GM12864 (cell line): ENCODE data around the gene LHX3.

Experiments
- DNase-seq: peaks from one replicate; pipeline ENCODE4 v3.0.0-alpha.2; 2011; ENCODE audit warnings: low read depth
- H3K4me3 ChIP-seq: 2 replicates; pipeline ENCODE4 v1.5.1; 2011; ENCODE audit warnings: mild to moderate bottlenecking, low read depth, low read length, control low read depth
- TF ChIP-seq, protein P1 (sequence below): IDR thresholded peaks from 2 replicates; pipeline ENCODE4 v1.5.1; 2011; ENCODE audit warnings: low read depth, mild to moderate bottlenecking, moderate library complexity, low read length, control low read depth, inconsistent platforms; ENCODE audit errors: missing control alignments

The LHX3 gene

DNA sequence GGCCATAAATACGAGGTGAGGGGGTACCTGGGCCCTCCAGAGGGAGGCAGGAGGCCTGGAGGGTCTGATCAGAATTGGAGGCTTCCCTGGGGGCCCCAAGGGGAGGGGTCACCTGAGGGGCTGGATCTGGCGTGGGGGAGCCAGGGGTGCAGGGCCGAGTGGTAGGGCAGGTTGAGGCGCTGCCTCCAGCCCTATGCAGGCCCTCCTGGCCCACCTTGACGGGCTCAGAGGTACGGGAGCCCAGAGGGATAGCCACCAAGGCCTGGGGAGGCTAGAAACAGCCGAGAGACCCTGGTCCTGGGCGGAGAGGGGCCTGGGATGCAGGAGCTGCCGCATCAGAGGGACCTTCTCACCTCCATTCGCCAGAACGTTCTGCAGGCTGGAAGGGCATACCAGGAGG is 24.3 kb downstream of the LHX3 start:
- TF ChIP-seq, protein P1, sequence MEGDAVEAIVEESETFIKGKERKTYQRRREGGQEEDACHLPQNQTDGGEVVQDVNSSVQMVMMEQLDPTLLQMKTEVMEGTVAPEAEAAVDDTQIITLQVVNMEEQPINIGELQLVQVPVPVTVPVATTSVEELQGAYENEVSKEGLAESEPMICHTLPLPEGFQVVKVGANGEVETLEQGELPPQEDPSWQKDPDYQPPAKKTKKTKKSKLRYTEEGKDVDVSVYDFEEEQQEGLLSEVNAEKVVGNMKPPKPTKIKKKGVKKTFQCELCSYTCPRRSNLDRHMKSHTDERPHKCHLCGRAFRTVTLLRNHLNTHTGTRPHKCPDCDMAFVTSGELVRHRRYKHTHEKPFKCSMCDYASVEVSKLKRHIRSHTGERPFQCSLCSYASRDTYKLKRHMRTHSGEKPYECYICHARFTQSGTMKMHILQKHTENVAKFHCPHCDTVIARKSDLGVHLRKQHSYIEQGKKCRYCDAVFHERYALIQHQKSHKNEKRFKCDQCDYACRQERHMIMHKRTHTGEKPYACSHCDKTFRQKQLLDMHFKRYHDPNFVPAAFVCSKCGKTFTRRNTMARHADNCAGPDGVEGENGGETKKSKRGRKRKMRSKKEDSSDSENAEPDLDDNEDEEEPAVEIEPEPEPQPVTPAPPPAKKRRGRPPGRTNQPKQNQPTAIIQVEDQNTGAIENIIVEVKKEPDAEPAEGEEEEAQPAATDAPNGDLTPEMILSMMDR = no peak
- no peak for DNase-seq
- no peak overlapping the region for H3K4me3 ChIP-seq

DNA sequence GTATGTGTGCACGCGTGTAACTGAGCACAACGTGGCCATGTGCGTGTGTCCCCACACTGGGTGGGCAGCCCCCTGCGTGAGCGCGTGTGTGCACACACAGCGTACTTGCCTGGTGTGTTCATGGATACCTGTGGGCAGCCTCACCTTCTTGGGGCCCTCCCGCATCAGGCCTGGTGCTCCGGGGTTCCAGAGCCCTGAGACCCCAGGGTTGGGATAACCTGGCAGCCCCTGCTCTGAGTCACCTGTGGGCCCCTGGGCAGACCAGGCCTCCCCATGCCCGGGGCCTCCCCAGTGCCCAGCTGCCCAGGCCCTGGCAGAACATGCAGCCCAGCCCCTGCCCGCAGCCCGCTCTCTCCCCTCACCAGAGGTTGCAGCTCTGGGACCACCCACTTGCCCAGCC is 25.2 kb downstream of the LHX3 start:
- TF ChIP-seq, protein P1 = no peak
- DNase-seq = no peak
- H3K4me3 ChIP-seq = no peak overlapping the region

DNA sequence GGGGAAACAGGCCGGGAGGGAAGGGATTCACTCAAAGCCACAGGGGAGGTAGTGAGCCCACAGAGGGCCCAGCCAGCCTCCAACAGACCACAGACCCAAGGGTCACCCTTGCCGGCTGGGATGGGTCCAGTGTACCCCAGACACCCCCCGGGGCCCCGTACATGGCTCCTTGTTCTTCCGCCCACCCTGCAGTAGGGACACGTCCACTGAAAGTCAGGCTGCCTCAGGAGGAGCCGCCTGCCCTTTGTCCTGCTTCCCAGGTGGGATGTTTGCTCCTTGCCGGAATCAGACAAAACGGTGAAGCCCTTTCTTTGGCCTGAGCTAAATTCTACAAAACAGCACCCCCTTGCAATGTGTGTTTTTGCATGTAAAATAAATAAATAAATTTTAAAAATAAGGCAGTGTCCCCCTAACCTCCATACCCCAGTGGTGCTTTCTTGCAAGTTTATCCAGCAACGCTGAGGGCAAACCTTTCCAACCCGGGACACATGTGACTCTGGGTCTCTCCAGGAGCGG is 25.8 kb downstream of the LHX3 start:
- TF ChIP-seq, protein P1 = no peak
- no peak overlapping the region for H3K4me3 ChIP-seq
- DNase-seq = no peak

DNA sequence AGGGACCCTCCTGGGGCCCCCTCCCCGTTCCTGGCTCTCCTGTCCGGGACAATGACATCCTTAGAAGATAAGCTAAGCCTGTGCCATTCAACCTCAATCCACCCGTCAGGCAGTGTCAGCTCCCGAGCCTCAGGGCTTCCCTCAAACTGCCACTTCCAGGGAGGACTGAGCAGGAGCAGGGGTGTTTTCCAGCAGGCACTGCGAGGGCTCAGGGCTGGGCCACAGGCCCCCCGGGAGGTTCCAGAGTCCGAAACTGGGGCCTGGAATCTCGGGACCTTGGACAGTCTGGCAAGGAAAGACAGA is 26.2 kb downstream of the LHX3 start:
- H3K4me3 ChIP-seq = no peak overlapping the region
- DNase-seq = no peak
- TF ChIP-seq, protein P1 = no peak

DNA sequence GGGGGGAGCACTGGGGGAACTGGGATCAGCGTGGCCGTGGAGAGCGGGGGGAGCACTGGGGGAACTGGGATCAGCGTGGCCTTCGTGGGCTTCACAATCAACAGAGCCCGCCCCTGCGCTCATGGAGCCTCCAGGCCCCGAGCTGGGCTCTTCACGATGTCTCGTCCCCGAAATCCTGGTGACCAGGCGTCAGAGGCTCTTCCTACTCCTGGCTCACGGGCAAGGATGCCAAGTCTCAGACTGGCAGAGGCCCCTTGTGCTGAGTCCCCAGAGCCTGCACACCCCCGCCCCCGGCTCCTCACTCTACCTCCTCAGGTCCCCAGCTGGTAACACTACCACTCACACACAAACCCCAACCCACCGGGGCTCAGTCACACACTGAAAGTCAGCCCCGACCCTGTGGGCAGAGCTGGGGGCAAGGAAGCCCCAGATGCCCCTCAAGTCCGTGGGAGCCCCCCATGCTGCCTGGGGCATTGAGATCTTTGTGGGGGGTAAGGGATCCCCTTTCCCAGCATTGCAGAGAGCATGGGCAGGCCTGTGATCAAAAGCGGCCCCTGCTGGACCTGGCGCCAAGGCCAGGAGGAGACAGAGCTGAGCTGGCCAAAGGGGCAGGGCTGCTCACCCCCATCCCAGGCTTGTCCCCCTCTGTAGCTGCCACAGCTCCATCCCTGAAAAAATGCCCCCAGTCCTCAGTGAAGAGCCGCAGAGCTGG is 26.7 kb downstream of the LHX3 start:
- no peak overlapping the region for H3K4me3 ChIP-seq
- TF ChIP-seq, protein P1 = no peak
- no peak for DNase-seq

DNA sequence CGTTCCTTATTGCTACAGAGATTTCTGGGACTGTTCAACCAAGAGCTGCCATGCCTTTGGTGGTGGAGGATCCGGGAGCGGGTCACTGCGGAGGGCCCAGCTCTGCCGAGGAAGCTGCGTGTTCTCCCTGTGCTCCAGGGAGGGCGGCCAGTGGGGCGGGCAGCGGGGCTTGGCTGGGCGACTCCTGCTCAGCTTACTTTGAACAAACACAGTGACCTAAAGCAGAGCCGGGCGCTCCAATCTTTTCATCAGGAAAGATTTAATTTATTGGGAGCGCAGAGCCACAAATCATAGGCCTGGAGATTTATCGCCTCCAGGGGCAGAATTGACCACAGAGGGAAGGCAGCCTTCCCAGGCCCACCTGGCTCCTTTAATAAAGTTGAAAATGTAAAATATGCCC is 27.7 kb downstream of the LHX3 start:
- no peak for DNase-seq
- no peak overlapping the region for H3K4me3 ChIP-seq
- TF ChIP-seq, protein P1 = no peak

DNA sequence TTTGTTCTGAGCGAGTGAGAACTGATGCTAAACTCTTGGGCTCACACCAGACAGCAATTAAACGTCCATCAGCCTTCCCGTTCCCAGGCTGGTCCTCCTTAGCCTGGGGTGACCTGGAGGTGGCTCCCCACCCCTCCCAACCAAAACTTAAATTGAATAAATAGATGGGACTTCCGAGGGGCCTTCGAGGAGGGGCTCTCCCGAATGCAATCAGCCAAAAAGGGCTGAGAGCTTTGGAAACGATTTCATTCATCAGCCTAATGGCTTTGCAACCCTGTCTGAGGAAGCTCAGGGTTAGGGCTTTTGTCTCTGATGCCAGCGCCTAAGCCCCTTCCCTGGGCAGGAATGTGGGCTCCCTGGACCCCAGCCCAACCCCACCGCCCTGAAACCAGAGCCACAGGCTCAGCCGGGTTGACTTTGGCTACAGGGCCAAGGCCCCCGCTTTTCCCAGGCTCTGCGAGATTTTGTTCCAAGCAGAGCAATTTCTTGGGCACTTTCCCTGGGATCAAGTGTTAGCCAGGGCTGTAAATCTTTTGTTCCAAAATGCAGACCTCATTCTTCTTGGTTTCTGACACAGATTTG is 29.2 kb downstream of the LHX3 start:
- H3K4me3 ChIP-seq = no peak overlapping the region
- TF ChIP-seq, protein P1 = no peak
- DNase-seq = no peak
